Neuron (in vitro differentiated cells): ENCODE data around the gene MORN5.
"Not testable (repeated sequence)": the region's sequence is repeated elsewhere in the genome, so short reads cannot be mapped to it uniquely, and the experiment has no call there.

Experiments
- H2AFZ ChIP-seq: one replicate; pipeline ENCODE4 v1.6.1; 2013; ENCODE audit warnings: low read depth, mild to moderate bottlenecking, inconsistent platforms, low read length, moderate library complexity
- H3K27me3 ChIP-seq: one replicate; pipeline ENCODE4 v1.6.1; 2013; ENCODE audit warnings: low read length; ENCODE audit not compliant: insufficient read depth
- H3K36me3 ChIP-seq: one replicate; pipeline ENCODE4 v1.6.1; 2013; ENCODE audit warnings: low read length; ENCODE audit not compliant: insufficient read depth
- H3K4me1 ChIP-seq: one replicate; pipeline ENCODE4 v1.6.1; 2013; ENCODE audit warnings: low read length; ENCODE audit not compliant: insufficient read depth
- H3K4me3 ChIP-seq: 2 replicates; pipeline ENCODE4 v1.5.1; 2013; ENCODE audit warnings: mild to moderate bottlenecking, low read length, moderate library complexity
- H3K9me3 ChIP-seq: one replicate; pipeline ENCODE4 v1.6.1; 2013; ENCODE audit warnings: low read length

Gene MORN5

DNA sequence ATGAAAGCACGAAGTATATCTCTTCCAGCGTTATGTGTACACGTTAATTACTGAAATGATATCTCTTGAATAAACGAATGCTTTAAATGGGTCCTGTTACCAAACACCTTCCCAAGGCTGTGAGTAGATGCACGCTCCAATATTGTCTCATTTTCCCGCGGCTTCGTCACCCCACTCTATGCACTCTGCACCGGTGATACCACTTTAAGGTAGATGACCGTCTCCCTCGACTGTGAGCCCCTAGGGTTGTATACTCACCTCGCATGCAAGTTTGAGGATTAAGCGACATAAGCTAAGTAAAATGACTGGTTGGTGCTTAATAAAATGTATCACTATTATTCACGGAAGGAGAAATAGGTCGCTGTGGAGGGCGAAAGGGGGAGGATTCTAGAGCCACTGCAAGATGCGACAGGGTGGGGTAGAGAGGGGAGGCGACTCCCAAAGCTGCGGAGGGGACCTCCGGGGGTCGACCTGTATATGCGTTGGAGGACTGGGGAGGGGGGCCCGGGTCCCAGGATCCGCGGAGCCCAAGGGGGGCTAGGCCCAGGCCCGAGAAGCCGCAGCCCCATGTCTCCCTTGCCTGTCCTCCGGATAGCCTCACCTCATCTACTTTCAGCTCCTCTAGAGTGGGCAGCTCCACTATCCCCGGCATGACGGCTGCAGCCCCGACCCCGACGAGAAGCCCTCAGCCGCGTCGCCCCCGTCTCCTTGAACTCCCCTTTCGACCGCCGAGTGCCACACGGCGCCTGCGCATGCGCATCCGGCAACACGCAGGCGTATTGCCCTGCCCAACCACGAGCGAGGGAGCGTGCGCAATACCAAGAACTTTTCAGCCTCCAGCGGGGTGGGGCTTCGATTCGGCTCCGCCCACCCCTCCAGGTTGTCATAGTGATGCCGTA lies at the start of gene MORN5, which contains the start of gene NDUFA8:
Gene MORN5, plus strand, starts transcription at position 883 of the 899 bp plus-strand sequence. CDS start 65 bp downstream, outside the sequence.
Gene NDUFA8, minus strand, starts transcription at position 754 of the 899 bp plus-strand sequence. Its CDS starts 102 bp downstream, at position 652.
- H3K36me3 ChIP-seq, result no peaks in the 10 kb centered on the region
- peak within 1 kb of the TSS; percentile 88 for H3K4me3 ChIP-seq
- H3K4me1 ChIP-seq, result peaks cover 4% of the 10 kb centered on the region
- H3K27me3 ChIP-seq, result peaks cover 2% of the 10 kb centered on the region
- H2AFZ ChIP-seq, result peak within 1 kb of the TSS; percentile 42
- H3K9me3 ChIP-seq, result peaks cover 1% of the 10 kb centered on the region

DNA sequence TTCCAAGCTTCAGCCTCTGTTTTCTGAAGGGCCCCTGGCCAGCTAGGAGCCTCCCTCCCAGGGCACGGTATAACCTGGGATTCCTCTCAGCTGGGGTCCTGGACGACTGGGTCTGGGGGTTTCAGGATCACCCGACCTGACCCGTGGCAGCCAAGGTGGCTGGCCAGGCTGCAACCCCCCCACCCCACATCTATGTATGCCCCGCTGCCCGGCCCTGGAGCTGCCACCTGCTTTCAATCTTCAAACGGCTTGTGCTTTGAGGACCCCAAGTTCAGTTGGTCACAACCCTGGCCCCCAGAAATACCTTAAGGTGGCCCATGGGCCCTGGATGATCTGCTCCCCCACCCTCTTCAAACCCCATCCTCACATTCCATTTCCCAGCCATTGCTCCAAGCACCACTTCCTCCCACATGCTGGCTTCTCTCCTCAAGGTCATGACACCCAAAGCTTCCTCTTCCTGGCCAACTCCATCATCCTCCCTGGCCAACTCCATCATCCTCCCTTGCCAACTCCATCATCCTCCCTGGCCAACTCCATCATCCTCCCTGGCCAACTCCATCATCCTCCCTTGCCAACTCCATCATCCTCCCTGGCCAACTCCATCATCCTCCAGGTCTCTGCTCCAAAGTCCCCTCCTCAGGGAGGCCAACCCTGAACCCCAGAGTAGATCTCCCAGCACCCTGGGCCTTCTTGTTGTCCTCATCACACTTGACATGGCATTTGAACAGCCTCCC lies 49.4 kb upstream of the MORN5 start:
- H3K9me3 ChIP-seq, result no peaks in the 10 kb centered on the region
- H3K4me1 ChIP-seq, result peaks cover 15% of the 10 kb centered on the region
- H3K4me3 ChIP-seq, result no peak overlapping the region
- no peaks in the 10 kb centered on the region for H3K36me3 ChIP-seq
- no peak overlapping the region for H2AFZ ChIP-seq
- H3K27me3 ChIP-seq, result peaks cover 8% of the 10 kb centered on the region

DNA sequence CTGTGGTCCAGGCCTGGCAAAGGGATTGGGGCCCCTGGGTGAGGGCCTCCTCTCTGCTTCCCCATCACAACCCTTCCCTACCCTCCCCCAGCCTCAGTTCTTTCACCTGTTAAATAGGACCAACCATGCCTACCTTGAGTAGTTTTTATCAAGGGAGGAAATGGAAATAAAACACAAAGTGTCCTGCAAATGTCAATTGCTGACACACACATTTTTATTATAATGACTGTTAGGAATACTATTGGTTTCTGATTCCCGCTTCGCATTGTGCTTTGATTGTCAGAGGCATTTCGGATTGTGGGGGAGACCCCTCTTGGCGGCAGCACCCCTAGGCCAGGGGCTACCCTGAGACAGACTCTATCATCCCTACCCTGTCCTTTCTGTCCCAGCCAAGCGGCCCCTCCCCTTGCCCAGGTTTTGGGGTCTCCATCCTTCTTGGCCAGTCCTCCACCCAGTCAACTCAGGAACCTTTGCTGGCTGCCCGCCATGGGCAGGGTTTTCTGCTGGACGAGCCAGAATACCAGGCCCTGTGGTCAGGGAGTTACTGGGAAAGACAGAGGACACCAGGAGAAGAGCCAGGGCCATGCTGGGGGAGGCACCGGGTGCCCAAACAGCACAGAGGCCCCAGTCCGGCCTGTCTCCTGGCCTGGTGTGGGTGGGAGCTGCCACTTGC lies 48.2 kb upstream of the MORN5 start:
- H2AFZ ChIP-seq, result no peak overlapping the region
- no peak overlapping the region for H3K4me3 ChIP-seq
- H3K4me1 ChIP-seq, result peaks cover 25% of the 10 kb centered on the region
- no peaks in the 10 kb centered on the region for H3K9me3 ChIP-seq
- peaks cover 8% of the 10 kb centered on the region for H3K27me3 ChIP-seq
- no peaks in the 10 kb centered on the region for H3K36me3 ChIP-seq

GRCh38 chr9:122112238-122112637 lies 47.5 kb upstream of the MORN5 start:
- Histone ChIP-seq H2AFZ (no peak overlapping the region), H3K36me3 (no peaks in the 10 kb centered on the region), H3K4me3 (no peak overlapping the region)

GRCh38 chr9:122113574-122113973 lies 46.1 kb upstream of the MORN5 start:
- Histone ChIP-seq H2AFZ (no peak overlapping the region), H3K4me1 (peaks cover 16% of the 10 kb centered on the region), H3K4me3 (no peak overlapping the region), H3K9me3 (no peaks in the 10 kb centered on the region), H3K27me3 (peaks cover 2% of the 10 kb centered on the region), H3K36me3 (no peaks in the 10 kb centered on the region)

More at GRCh38 chr9:122112238-122112637, 47.5 kb upstream of the MORN5 start:
- H3K4me1 ChIP-seq, result peaks cover 22% of the 10 kb centered on the region
- peaks cover 8% of the 10 kb centered on the region for H3K27me3 ChIP-seq
- H3K9me3 ChIP-seq, result no peaks in the 10 kb centered on the region

- Histone ChIP-seq H3K9me3 (no peaks in the 10 kb centered on the region), H3K27me3 (peaks cover 2% of the 10 kb centered on the region), H3K36me3 (no peaks in the 10 kb centered on the region), H2AFZ (no peak overlapping the region), H3K4me3 (no peak overlapping the region), H3K4me1 (peaks cover 16% of the 10 kb centered on the region)
Observed at GRCh38 chr9:122115176-122116035, 44.3 kb upstream of the MORN5 start.

DNA sequence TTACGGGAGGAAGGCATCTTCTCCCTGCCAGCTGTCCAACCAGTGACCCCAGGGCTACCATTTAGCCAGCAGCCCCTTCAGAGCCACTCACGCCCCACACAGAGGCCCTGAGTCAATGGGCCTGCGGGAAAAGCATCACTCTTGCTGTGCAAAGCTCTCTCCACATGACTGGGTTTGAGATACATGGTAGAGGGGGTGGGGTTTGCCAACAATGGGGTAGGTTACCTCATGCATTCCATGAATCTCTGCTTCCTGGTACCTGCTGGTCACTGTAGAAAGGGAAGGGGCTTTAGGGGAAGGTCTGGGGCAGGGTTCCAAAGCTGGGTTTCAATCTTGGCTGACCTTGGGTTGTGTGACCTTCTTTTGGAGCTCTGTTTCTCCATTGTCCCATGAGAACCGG lies 43.7 kb upstream of the MORN5 start:
- no peak overlapping the region for H2AFZ ChIP-seq

GRCh38 chr9:122116448-122117173 lies 43.1 kb upstream of the MORN5 start:
- Histone ChIP-seq H3K27me3 (peaks cover 2% of the 10 kb centered on the region), H3K4me1 (peaks cover 16% of the 10 kb centered on the region), H2AFZ (no peak overlapping the region), H3K9me3 (no peaks in the 10 kb centered on the region), H3K4me3 (no peak overlapping the region), H3K36me3 (no peaks in the 10 kb centered on the region)

More for the DNA sequence above, 43.7 kb upstream of the MORN5 start:
- no peaks in the 10 kb centered on the region for H3K9me3 ChIP-seq
- peaks cover 2% of the 10 kb centered on the region for H3K27me3 ChIP-seq
- H3K4me3 ChIP-seq, result no peak overlapping the region
- H3K36me3 ChIP-seq, result no peaks in the 10 kb centered on the region
- H3K4me1 ChIP-seq, result peaks cover 16% of the 10 kb centered on the region

DNA sequence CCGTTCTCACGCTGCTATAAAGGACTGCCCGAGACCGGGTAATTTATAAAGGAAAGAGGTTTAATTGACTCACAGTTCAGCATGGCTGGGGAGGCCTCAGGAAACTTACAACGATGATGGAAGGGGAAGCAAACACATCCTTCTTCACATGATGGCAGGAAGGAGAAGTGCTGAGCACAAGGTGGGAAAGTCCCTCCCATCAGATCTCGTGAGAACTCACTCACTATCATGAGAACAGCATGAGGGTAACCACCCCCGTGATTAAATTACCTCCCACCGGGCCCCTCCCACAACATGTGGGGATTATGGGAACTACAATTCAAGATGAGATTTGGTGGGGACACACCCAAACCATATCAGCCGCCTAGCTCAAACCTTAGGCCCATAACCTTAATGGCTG lies 42.5 kb upstream of the MORN5 start:
- not testable (repeated sequence) for H2AFZ ChIP-seq, H3K9me3 ChIP-seq, H3K27me3 ChIP-seq, H3K36me3 ChIP-seq, H3K4me3 ChIP-seq
- peaks cover 16% of the 10 kb centered on the region for H3K4me1 ChIP-seq

DNA sequence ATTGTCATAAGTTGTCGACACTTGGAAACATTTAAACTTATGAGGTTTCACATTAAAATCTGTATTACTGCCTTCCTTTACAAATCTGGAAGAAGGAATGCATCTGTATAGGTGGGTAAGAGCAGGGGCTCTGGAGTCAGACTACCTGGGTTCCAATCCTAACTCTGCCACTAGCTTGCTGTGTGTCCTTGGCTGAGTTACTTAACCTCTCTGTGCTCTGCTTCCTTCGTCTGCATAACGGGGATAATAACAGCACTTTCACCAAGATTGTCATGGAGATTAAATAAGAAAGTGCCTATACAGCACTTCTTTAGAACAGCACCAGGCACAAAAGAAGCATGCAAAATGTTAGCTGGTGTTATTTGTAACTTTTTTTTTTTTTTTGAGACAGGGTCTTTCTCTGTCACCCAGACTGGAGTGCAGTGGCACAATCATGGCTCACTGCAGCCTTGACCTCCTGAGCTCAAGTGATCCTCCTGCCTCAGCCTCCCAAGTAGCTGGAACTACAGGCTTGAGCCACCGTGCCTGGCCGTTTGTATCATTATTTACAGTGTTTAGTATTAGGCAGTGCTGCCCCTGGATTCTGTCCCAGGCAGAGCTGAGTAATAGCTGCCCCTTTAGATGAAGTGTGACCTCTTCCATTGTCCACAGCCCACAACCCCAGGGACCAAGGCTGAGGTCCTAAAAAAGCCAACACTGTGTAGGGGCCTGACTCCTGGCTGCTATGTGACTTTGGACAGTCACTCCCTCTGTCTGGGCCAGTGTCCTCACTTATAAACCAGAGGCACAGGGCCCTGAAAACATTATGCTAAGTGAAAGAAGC lies 41.2 kb upstream of the MORN5 start:
- Histone ChIP-seq H3K4me1 (peaks cover 12% of the 10 kb centered on the region), H3K36me3 (no peaks in the 10 kb centered on the region), H2AFZ (no peak overlapping the region), H3K4me3 (no peak overlapping the region), H3K9me3 (no peaks in the 10 kb centered on the region), H3K27me3 (peaks cover 2% of the 10 kb centered on the region)

GRCh38 chr9:122119166-122119521 lies 40.6 kb upstream of the MORN5 start:
- H2AFZ ChIP-seq, result no peak overlapping the region
- no peaks in the 10 kb centered on the region for H3K36me3 ChIP-seq
- peaks cover 3% of the 10 kb centered on the region for H3K27me3 ChIP-seq
- H3K4me3 ChIP-seq, result no peak overlapping the region
- H3K9me3 ChIP-seq, result no peaks in the 10 kb centered on the region
- peaks cover 10% of the 10 kb centered on the region for H3K4me1 ChIP-seq
